GM18909 (cell line): ENCODE results near the gene TOP3B.

Experiments used
- ATAC-seq: cut with Tn5 transposase; IDR thresholded peaks from one replicate; pipeline ENCODE4 v1.9.1; 2021; ENCODE audit warnings: mild to moderate bottlenecking; ENCODE audit not compliant: unreplicated experiment, poor library complexity

Gene TOP3B

GRCh38 chr22:21932347-21932746 is 50.2 kb downstream of the TOP3B start:
- no peak for ATAC-seq

- no peak for ATAC-seq
Observed at GRCh38 chr22:21931056-21931455, 51.5 kb downstream of the TOP3B start.

GRCh38 chr22:21929253-21929652 is 53.3 kb downstream of the TOP3B start:
- ATAC-seq, result no peak

GRCh38 chr22:21928048-21928447 is 54.5 kb downstream of the TOP3B start:
- no peak for ATAC-seq

- ATAC-seq, result no peak
Observed at GRCh38 chr22:21927174-21927823, 55.3 kb downstream of the TOP3B start.

- ATAC-seq, result no peak
Observed at GRCh38 chr22:21926728-21927127, 55.9 kb downstream of the TOP3B start.

- no peak for ATAC-seq
Observed at GRCh38 chr22:21923163-21923561, 59.4 kb downstream of the TOP3B start.

GRCh38 chr22:21922370-21923162 is 60.0 kb downstream of the TOP3B start:
- no peak for ATAC-seq

GRCh38 chr22:21921729-21922128 is 60.9 kb downstream of the TOP3B start:
- ATAC-seq, result no peak

GRCh38 chr22:21921184-21921721 is 61.3 kb downstream of the TOP3B start:
- ATAC-seq, result no peak

GRCh38 chr22:21920341-21921183 is 62.0 kb downstream of the TOP3B start:
- no peak for ATAC-seq

- ATAC-seq, result no peak
Observed at GRCh38 chr22:21919526-21920307, 62.9 kb downstream of the TOP3B start.

- ATAC-seq, result no peak
Observed at GRCh38 chr22:21918466-21919185, 64.0 kb downstream of the TOP3B start.

GRCh38 chr22:21917959-21918261 is 64.7 kb downstream of the TOP3B start:
- ATAC-seq, result no peak

GRCh38 chr22:21917181-21917958 is 65.2 kb downstream of the TOP3B start:
- ATAC-seq, result no peak

- ATAC-seq, result no peak
Observed at GRCh38 chr22:21916309-21916918, 66.2 kb downstream of the TOP3B start.

- ATAC-seq, result no peak
Observed at GRCh38 chr22:21915624-21916308, 66.8 kb downstream of the TOP3B start.
